ENCODE measurements around the gene UROD. TPM values are rescaled to one million over a fixed set of nuclear protein-coding genes. Genes with fewer than 3 reads are reported as not detected.

UROD gene
- total RNA-seq, 1 donor from 2014 or later = 60.4 TPM

GRCh38 chr1:45008516-45008915, 3.5 kb upstream of the UROD start:
- Histone ChIP-seq H3K36me3 (peaks cover 62% of the 10 kb centered on the region), H3K4me3 (no peak overlapping the region), H3K4me1 (peaks cover 36% of the 10 kb centered on the region), H3K9me3 (no peaks in the 10 kb centered on the region), H3K27ac (no peak overlapping the region), H3K27me3 (ENCODE audit: low read depth) (no peaks in the 10 kb centered on the region)
- ATAC-seq (no peak), DNase-seq (no peak)
- intact Hi-C loops (cut with DNase I) = no loop called here
- TF ChIP-seq CTCF (IDR thresholded peaks at IDR 0.05) = no peak

- H3K27ac ChIP-seq = no peak overlapping the region
- H3K9me3 ChIP-seq = no peaks in the 10 kb centered on the region
- peaks cover 53% of the 10 kb centered on the region for H3K36me3 ChIP-seq
- no peak for ATAC-seq
- no peak for DNase-seq
- H3K4me1 ChIP-seq = peaks cover 38% of the 10 kb centered on the region
- no peak for TF ChIP-seq CTCF (IDR thresholded peaks at IDR 0.05)
- H3K27me3 ChIP-seq (ENCODE audit: low read depth) = no peaks in the 10 kb centered on the region
- intact Hi-C loops (cut with DNase I) = no loop called here
- peak overlapping the region; percentile 96 for H3K4me3 ChIP-seq
These were observed 2.7 kb upstream of the UROD start for GRCh38 chr1:45009296-45009865.

GRCh38 chr1:45009956-45010854, 1.8 kb upstream of the UROD start:
- Histone ChIP-seq H3K4me3 (peak overlapping the region; percentile 96), H3K27ac (peak overlapping the region; percentile 84), H3K9me3 (no peaks in the 10 kb centered on the region), H3K4me1 (peaks cover 38% of the 10 kb centered on the region), H3K36me3 (peaks cover 48% of the 10 kb centered on the region), H3K27me3 (ENCODE audit: low read depth) (no peaks in the 10 kb centered on the region)
- intact Hi-C loops (cut with DNase I) = no loop called here
- TF ChIP-seq CTCF (IDR thresholded peaks at IDR 0.05) = no peak
- DNase-seq = peak; percentile 58
- ATAC-seq = peak; percentile 40 to 46

GRCh38 chr1:45010855-45011811, 921 bp upstream of the UROD start, which contains the start of gene HECTD3:
Gene HECTD3, minus strand, starts transcription at chr1:45011324. Its CDS starts 67 bp downstream, at chr1:45011257.
- TF ChIP-seq CTCF (IDR thresholded peaks at IDR 0.05) = no peak
- peak; percentile 89 to 95 for ATAC-seq
- Histone ChIP-seq H3K9me3 (no peaks in the 10 kb centered on the region), H3K27me3 (ENCODE audit: low read depth) (no peaks in the 10 kb centered on the region), H3K4me1 (peaks cover 38% of the 10 kb centered on the region), H3K27ac (peak within 1 kb of the TSS; percentile 84), H3K36me3 (peaks cover 42% of the 10 kb centered on the region), H3K4me3 (peak within 1 kb of the TSS; percentile 96)
- intact Hi-C loops (cut with DNase I) = no loop called here
- DNase-seq = peak; percentile 85
